Activated naive CD8-positive, alpha-beta T cell treated with anti-CD3 and anti-CD28 coated beads for 36 hours (primary cell): ENCODE results near the gene WDFY4. TPM values are rescaled to one million over a fixed set of nuclear protein-coding genes. Genes with fewer than 3 reads are reported as not detected.

Source experiments
- DNase-seq: peaks from one replicate; pipeline ENCODE4 v3.0.0; 2021
- H3K27ac Mint-ChIP-seq: one replicate; pipeline ENCODE4 v1.8.0; 2022; ENCODE audit warnings: mild to moderate bottlenecking, moderate library complexity, mixed read lengths
- H3K27me3 Mint-ChIP-seq: one replicate; pipeline ENCODE4 v1.8.0; 2022; ENCODE audit warnings: mild to moderate bottlenecking, mixed read lengths
- H3K36me3 Mint-ChIP-seq: one replicate; pipeline ENCODE4 v1.8.0; 2021; ENCODE audit warnings: mild to moderate bottlenecking, mixed read lengths
- H3K4me1 Mint-ChIP-seq: one replicate; pipeline ENCODE4 v1.8.0; 2021; ENCODE audit warnings: mixed read lengths
- H3K4me3 Mint-ChIP-seq: one replicate; pipeline ENCODE4 v1.8.0; 2022; ENCODE audit warnings: mild to moderate bottlenecking, moderate library complexity, mixed read lengths
- H3K9me3 Mint-ChIP-seq: one replicate; pipeline ENCODE4 v1.8.0; 2022; ENCODE audit warnings: mixed read lengths
- total RNA-seq, 2 experiments: library from RNA; stranded (reverse); gene quantifications; one replicate each; pipeline ENCODE4 v1.2.3, GENCODE V29; 2021

The WDFY4 gene
- total RNA-seq, 2 experiments from 2014 or later = 0.93 to 1.2 TPM

DNA sequence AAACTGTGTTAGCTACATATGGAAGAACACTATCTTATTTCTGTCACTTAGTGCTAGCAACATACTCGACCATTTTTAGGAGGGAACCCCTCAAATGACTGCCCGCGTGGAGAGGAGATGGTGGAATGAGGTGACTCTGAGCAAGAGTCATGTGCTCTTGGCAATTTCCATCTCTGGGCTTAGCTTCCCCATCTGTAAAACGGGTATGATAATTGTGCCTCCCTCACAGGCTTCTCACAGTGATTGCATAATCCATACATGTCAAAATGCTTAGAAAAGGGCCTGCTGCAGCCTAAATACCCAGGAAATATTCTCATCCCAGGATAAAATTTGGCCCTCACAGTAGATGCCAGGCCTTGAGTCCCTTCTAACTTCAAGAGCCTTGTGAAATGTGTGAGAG lies 86.6 kb downstream of the WDFY4 start:
- no peak overlapping the region for H3K27ac Mint-ChIP-seq
- no peaks in the 10 kb centered on the region for H3K9me3 Mint-ChIP-seq
- no peak overlapping the region for H3K4me3 Mint-ChIP-seq
- no peak for DNase-seq
- H3K27me3 Mint-ChIP-seq = no peaks in the 10 kb centered on the region
- H3K36me3 Mint-ChIP-seq = no peaks in the 10 kb centered on the region
- H3K4me1 Mint-ChIP-seq = no peaks in the 10 kb centered on the region

DNA sequence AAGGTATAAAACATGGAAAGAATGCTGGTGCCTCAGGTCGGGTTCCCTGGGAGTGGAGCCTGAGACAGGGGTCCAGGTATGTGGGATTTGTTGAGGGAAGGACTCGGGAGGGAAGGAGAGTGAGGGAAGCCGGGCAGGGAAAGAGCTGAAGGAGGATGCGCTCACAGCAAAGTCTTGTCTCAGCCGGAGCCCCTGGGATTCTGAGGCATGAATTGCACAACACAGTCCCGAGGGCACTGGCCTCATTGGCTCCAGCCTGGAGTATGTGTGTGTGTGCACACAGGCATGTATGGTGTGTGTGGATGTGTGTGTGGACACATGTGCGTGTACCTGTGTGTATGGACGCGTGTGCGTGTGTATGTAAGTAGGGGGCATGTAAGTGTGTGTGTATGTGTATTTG lies 87.4 kb downstream of the WDFY4 start:
- no peak overlapping the region for H3K27ac Mint-ChIP-seq
- no peak overlapping the region for H3K4me3 Mint-ChIP-seq

DNA sequence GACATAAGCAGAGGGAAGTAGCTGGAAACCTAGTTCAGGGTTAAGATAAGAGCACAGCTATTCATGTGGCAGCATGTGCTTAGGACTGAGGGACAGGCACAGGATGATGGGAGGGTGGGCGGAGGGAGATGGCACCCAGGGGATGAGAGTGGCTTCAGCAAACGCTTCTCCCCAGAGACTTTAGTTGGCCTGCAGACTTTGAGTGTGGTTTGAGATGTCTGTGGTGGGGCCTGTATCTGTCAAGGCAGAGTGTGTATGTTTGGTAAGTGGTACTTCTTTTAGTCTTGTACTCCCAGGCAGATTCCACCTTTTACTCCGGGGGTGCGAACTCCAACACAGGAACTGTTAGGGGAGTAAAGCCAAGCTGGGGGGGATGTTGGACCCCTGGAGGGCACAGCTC lies 88.9 kb downstream of the WDFY4 start:
- no peak overlapping the region for H3K4me3 Mint-ChIP-seq
- no peak overlapping the region for H3K27ac Mint-ChIP-seq
- no peaks in the 10 kb centered on the region for H3K36me3 Mint-ChIP-seq
- H3K9me3 Mint-ChIP-seq = no peaks in the 10 kb centered on the region
- no peaks in the 10 kb centered on the region for H3K27me3 Mint-ChIP-seq
- no peaks in the 10 kb centered on the region for H3K4me1 Mint-ChIP-seq
- no peak for DNase-seq

More for the DNA sequence above, 87.4 kb downstream of the WDFY4 start:
- H3K9me3 Mint-ChIP-seq = no peaks in the 10 kb centered on the region
- H3K4me1 Mint-ChIP-seq = no peaks in the 10 kb centered on the region
- no peaks in the 10 kb centered on the region for H3K27me3 Mint-ChIP-seq
- DNase-seq = no peak
- no peaks in the 10 kb centered on the region for H3K36me3 Mint-ChIP-seq

DNA sequence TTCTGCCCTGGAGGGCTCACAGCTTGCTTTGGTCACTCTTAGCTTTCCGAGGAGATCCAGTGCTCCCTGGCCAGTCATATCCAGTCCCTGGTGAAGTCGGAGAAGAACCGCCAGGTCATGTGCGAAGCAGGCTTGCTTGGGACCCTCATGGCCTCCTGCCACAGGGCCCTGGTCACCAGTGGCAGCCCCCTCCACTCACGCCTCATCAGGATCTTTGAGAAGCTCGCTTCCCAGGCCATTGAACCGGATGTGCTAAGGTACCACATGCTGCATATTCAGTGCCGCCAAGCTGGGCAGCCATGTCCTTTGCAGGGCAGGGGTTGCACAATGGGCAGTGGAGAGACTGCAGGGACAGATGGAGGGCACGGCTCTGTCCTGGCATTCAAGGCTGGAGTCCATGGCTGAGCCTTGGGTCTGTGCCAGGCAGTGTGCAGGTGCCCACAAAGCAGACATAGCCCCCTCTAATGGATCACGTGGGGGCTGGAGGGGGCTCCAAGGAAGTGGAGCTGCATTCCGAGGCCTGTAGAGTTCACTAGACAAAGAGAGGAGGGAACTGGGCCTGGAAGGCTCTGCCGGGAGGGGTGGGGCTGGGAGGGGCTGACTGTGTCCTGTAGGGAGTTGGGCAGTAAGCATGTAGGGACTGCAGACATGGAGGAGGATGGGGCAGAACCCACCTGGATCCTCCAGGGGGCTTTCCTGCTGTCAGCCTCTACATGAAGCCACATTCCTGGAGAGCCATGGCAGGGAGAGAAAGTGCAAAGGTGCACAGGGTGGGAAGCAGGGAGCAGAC lies 89.9 kb downstream of the WDFY4 start:
- no peaks in the 10 kb centered on the region for H3K27me3 Mint-ChIP-seq
- H3K27ac Mint-ChIP-seq = no peak overlapping the region
- H3K4me1 Mint-ChIP-seq = no peaks in the 10 kb centered on the region
- H3K36me3 Mint-ChIP-seq = no peaks in the 10 kb centered on the region
- no peak for DNase-seq
- no peak overlapping the region for H3K4me3 Mint-ChIP-seq
- H3K9me3 Mint-ChIP-seq = no peaks in the 10 kb centered on the region

DNA sequence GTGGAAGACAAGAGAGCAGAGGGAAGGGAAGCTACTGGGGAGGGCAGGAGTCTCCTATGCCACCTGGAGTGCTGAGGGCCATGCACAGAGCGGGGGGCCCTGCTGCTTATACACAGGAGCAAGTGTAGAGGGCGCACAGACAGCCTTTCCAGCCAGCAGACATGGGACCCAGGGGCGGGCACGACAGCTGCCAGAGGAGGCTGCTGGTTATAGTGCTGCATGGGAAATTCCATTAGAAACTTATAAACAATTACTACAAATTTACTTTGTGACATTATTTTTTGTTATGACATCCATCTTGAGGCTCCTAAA lies 90.5 kb downstream of the WDFY4 start:
- Mint-ChIP-seq H3K9me3 (no peaks in the 10 kb centered on the region), H3K4me1 (no peaks in the 10 kb centered on the region), H3K27me3 (no peaks in the 10 kb centered on the region), H3K4me3 (no peak overlapping the region), H3K27ac (no peak overlapping the region), H3K36me3 (no peaks in the 10 kb centered on the region)
- DNase-seq = no peak

DNA sequence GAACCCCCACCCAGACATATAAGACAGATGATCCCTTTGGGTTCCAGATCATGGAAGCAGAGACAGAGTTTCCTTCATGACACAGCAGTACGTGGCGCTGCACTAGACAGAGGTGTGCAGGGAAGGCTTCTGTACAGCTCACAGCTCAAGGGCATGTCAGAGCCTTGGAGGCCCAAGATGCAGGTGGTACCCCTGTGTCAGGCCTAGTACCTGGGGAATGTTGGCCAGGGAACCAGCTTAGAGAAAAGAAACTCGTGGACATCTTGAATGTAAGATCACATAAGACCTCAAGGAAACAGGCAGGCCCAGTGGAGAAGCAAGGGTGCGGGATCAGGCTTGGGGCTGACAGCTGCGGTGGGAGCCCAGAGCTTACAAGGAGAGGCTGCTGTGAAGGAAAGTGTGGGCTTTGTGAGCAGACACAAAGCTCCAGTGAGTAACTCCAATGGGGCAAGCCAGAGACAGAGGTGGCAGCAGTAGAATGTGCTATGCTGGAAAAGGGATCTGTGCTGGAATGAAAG lies 91.4 kb downstream of the WDFY4 start:
- H3K27me3 Mint-ChIP-seq = no peaks in the 10 kb centered on the region
- no peaks in the 10 kb centered on the region for H3K36me3 Mint-ChIP-seq
- H3K4me3 Mint-ChIP-seq = no peak overlapping the region
- no peak for DNase-seq
- H3K9me3 Mint-ChIP-seq = no peaks in the 10 kb centered on the region
- H3K4me1 Mint-ChIP-seq = no peaks in the 10 kb centered on the region
- H3K27ac Mint-ChIP-seq = no peak overlapping the region

DNA sequence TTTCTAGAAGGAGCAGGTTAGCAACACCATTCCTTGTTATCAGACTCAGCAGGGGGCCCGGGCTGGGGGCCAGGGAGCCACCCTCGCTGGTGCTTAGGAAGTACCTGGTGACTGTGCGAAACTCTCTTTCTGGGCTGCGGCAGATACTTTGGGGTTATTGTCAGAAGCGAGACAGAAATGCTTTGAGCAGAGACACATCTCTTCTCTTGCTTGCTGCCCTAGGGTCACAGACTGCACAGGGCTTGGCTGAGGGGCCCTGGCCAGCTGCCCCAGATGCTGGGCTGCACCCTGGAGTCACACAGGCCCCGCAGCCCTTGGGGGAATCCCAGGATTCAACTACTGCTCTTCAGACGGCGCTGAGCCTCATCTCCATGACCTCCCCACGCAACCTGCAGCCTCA lies 91.9 kb downstream of the WDFY4 start:
- no peaks in the 10 kb centered on the region for H3K27me3 Mint-ChIP-seq
- no peaks in the 10 kb centered on the region for H3K9me3 Mint-ChIP-seq
- no peak overlapping the region for H3K4me3 Mint-ChIP-seq
- H3K27ac Mint-ChIP-seq = no peak overlapping the region
- no peaks in the 10 kb centered on the region for H3K4me1 Mint-ChIP-seq
- no peaks in the 10 kb centered on the region for H3K36me3 Mint-ChIP-seq
- no peak for DNase-seq

DNA sequence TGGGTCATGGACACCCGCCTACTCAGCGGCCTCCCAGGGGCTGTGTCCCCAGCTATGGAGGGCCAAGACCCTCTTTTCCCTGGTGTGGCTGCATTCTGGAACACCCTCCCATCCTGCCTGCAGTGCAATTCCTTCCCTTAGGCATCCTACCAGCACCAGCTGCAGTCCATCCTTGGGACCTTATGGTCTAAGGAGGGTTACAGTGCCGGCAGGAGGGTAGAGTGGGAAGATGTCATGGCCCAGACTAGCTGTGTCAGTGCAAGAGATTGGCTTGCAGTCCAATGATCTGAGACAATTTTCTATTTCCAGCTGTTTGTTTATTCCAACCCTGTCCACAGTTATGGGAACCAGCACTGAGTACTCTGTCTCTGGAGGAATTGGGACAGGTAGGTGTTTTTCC lies 92.4 kb downstream of the WDFY4 start:
- Mint-ChIP-seq H3K4me1 (no peaks in the 10 kb centered on the region), H3K27me3 (no peaks in the 10 kb centered on the region), H3K36me3 (no peaks in the 10 kb centered on the region), H3K27ac (no peak overlapping the region), H3K4me3 (no peak overlapping the region), H3K9me3 (no peaks in the 10 kb centered on the region)
- no peak for DNase-seq

DNA sequence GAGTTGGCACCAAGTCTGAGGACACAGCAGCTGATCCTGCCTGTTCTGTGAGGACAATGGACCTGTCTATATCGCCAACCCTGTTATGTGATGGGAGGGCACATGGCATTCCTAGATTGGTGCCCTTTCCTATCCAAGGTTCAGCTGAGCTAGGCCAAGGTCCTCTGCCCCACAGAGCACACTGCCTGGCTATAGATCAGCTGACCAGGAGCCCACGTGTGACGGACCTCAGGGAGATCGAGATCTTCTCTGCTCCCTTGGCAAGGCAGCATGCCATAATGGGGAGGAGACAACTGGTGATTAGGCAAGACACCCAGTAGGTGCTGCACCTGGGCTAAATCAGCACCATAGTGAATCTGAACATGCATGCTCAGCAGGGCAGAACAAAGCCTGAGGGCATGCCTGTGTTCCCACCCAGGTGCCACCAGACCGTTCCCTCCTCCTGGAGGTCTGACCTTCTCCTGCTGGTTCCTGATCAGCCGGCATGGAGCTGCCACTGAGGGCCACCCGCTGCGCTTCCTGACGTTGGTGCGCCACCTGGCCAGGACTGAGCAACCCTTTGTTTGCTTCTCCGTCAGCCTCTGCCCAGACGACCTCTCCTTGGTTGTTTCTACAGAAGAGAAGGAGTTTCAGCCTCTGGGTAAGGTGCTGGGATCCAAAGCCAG lies 93.7 kb downstream of the WDFY4 start:
- Mint-ChIP-seq H3K27ac (no peak overlapping the region), H3K27me3 (no peaks in the 10 kb centered on the region), H3K4me3 (no peak overlapping the region), H3K9me3 (no peaks in the 10 kb centered on the region), H3K36me3 (no peaks in the 10 kb centered on the region), H3K4me1 (no peaks in the 10 kb centered on the region)
- no peak for DNase-seq

DNA sequence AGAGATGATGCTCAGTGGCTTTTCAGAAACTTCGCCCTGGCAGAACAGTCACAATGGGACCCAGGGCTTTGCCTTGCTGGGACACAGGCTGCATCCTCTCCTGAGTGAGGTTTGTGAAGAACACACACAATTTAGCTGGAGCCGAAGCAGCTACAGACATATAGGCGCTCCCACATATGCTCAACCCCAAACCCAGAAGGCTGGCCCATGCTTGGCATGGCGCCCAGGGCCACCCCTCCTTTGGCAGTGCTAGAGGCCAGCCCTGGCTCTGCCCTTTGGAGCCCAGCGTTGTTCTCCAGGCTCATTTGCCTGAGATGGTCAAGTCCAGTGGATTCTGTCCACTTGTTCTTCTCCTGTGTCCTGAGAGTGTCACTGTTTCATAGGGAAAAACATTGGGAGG lies 94.4 kb downstream of the WDFY4 start:
- no peaks in the 10 kb centered on the region for H3K36me3 Mint-ChIP-seq
- H3K27me3 Mint-ChIP-seq = no peaks in the 10 kb centered on the region
- H3K4me3 Mint-ChIP-seq = no peak overlapping the region
- no peaks in the 10 kb centered on the region for H3K4me1 Mint-ChIP-seq
- no peaks in the 10 kb centered on the region for H3K9me3 Mint-ChIP-seq
- no peak overlapping the region for H3K27ac Mint-ChIP-seq
- no peak for DNase-seq

DNA sequence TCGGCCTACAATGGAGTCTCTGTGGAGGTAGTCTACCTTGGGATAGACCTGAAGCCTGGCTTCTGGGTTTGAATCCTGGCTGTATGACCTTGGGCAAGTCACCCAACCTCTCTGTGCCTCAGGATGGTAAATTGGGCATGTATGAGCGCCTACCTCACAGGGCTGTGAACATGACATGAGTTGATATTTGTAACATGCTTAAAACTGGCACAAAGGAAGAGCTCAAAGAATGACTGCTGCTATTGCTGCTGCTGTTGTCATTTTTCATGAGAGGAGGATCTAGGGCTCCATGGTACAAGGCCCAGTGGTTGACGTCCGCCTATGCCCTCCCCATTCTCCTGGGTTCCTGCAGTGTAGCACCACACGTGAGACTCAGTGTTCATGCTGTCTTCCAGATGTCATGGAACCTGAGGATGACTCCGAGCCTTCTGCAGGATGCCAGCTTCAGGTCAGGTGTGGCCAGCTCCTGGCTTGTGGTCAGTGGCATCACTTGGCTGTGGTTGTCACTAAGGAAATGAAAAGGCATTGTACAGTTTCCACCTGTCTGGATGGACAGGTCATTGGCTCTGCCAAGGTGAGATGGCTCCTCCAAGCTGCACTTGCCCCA lies 95.0 kb downstream of the WDFY4 start:
- no peaks in the 10 kb centered on the region for H3K27me3 Mint-ChIP-seq
- no peaks in the 10 kb centered on the region for H3K4me1 Mint-ChIP-seq
- no peaks in the 10 kb centered on the region for H3K9me3 Mint-ChIP-seq
- H3K36me3 Mint-ChIP-seq = no peaks in the 10 kb centered on the region
- DNase-seq = no peak
- no peak overlapping the region for H3K4me3 Mint-ChIP-seq
- H3K27ac Mint-ChIP-seq = no peak overlapping the region

DNA sequence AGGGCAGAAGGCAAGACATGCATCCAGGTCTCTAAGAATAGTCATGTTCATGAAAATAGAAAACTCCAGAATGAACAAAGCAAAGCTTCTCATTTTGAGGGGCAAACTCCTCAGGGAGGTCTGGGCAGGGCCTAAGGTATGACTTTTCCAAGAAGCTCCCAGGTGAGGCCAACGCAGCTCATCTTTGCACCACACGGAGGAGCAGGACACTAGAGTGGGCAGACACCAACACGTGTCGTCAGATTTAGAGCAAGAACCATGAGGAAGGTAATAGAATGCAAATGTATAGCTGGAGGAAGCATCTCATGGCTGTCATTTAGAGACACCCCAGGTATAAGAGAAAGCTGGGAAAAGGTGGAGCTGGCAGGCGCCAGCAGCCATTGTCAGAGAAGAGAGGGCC lies 95.7 kb downstream of the WDFY4 start:
- no peaks in the 10 kb centered on the region for H3K4me1 Mint-ChIP-seq
- no peaks in the 10 kb centered on the region for H3K9me3 Mint-ChIP-seq
- no peaks in the 10 kb centered on the region for H3K36me3 Mint-ChIP-seq
- no peak for DNase-seq
- no peaks in the 10 kb centered on the region for H3K27me3 Mint-ChIP-seq
- no peak overlapping the region for H3K27ac Mint-ChIP-seq
- no peak overlapping the region for H3K4me3 Mint-ChIP-seq

DNA sequence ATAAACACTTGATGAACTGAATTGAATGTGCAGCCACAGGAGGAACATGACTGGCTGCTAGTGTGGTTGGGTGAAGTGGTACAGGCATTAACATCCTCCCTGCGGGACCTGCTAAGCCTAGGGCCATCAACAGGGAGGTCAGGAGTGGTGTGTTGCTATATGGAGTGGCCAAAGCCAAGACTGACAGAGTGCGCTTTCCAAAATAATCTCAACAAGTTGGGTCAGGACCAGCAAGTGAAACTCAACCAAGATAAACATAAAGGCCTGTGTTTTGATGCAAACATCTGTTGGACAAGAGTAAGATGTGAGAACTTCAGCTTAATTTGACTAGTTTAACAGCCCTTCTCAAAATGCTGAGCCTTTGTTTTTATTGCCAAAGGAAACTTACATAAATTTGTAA lies 97.7 kb downstream of the WDFY4 start:
- Mint-ChIP-seq H3K27me3 (no peaks in the 10 kb centered on the region), H3K4me1 (no peaks in the 10 kb centered on the region), H3K9me3 (no peaks in the 10 kb centered on the region), H3K4me3 (no peak overlapping the region), H3K36me3 (no peaks in the 10 kb centered on the region), H3K27ac (no peak overlapping the region)
- no peak for DNase-seq

DNA sequence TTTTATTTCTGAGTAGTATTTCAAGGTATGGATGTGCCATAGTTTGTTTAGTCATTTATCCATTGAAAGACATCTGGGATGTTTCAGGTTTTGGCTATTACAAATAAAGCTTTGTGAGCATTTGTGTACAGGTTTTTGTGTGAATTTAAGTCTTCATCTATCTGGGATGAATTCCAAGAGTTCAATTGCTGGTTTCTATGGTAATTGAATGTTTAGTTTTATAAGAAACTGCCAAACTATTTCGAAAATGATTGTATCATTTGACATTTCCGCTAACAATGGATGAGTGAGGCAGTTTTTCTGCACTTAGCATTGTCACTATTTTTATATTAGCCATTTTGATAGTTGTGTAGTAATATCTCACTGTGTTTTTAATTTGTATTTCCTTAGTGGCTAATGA lies 99.4 kb downstream of the WDFY4 start:
- Mint-ChIP-seq H3K4me1 (no peaks in the 10 kb centered on the region), H3K4me3 (no peak overlapping the region), H3K27me3 (no peaks in the 10 kb centered on the region), H3K27ac (no peak overlapping the region), H3K36me3 (no peaks in the 10 kb centered on the region), H3K9me3 (no peaks in the 10 kb centered on the region)
- no peak for DNase-seq

DNA sequence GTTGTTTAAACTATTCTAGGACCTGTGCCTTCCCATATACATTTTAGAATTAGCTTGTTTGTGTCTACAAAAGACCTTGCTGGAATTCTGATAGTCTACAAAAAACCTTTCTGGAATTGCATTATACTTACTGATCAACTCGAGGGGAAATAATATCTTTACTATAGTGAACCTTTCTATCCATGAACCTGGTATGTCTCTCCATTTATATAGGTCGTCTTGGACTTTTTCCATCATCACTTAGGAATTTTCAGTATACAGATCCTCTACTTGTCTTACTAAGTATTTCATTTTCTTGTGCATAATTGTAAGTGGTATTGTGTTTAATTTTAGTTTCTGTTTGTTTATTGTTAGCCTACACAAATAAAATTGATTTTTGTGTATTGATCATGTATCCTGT lies 101.1 kb downstream of the WDFY4 start:
- Mint-ChIP-seq H3K27me3 (no peaks in the 10 kb centered on the region), H3K4me1 (no peaks in the 10 kb centered on the region), H3K36me3 (no peaks in the 10 kb centered on the region), H3K4me3 (no peak overlapping the region), H3K9me3 (no peaks in the 10 kb centered on the region), H3K27ac (no peak overlapping the region)
- no peak for DNase-seq
